ENCODE data around the gene PRR7.

PRR7 gene

GRCh38 chr5:177447611-177448243, 1.1 kb downstream of the PRR7 start:
- peak overlapping the region; percentile 49 for H3K4me3 ChIP-seq (ENCODE audit: low read depth, low read length)
- peak; percentile 84 for DNase-seq (ENCODE audit: low read depth, low spot score)
- in situ Hi-C loops (cut with HindIII; ENCODE audit: low sequenced_read_pairs), result no loop called here
- TF ChIP-seq CTCF (IDR thresholded peaks at IDR 0.05; ENCODE audit: low read depth, low read length), result peak; percentile 15

- in situ Hi-C loops (cut with HindIII; ENCODE audit: low sequenced_read_pairs), result no loop called here
- no peak for TF ChIP-seq CTCF (IDR thresholded peaks at IDR 0.05; ENCODE audit: low read depth, low read length)
- no peak overlapping the region for H3K4me3 ChIP-seq (ENCODE audit: low read depth, low read length)
- no peak for DNase-seq (ENCODE audit: low read depth, low spot score)
These were observed 1.8 kb downstream of the PRR7 start for GRCh38 chr5:177448244-177448950.

GRCh38 chr5:177449140-177450061, 2.8 kb downstream of the PRR7 start:
- DNase-seq (ENCODE audit: low read depth, low spot score), result no peak
- H3K4me3 ChIP-seq (ENCODE audit: low read depth, low read length), result no peak overlapping the region
- in situ Hi-C loops (cut with HindIII; ENCODE audit: low sequenced_read_pairs), result no loop called here
- TF ChIP-seq CTCF (IDR thresholded peaks at IDR 0.05; ENCODE audit: low read depth, low read length), result no peak

GRCh38 chr5:177450667-177451424, 4.2 kb downstream of the PRR7 start:
- no peak overlapping the region for H3K4me3 ChIP-seq (ENCODE audit: low read depth, low read length)
- DNase-seq (ENCODE audit: low read depth, low spot score), result no peak
- in situ Hi-C loops (cut with HindIII; ENCODE audit: low sequenced_read_pairs), result no loop called here
- TF ChIP-seq CTCF (IDR thresholded peaks at IDR 0.05; ENCODE audit: low read depth, low read length), result no peak

- no peak for DNase-seq (ENCODE audit: low read depth, low spot score)
- in situ Hi-C loops (cut with HindIII; ENCODE audit: low sequenced_read_pairs), result no loop called here
These were observed 6.3 kb downstream of the PRR7 start for GRCh38 chr5:177452688-177453638.

More at GRCh38 chr5:177452688-177453638, 6.3 kb downstream of the PRR7 start:
- no peak for TF ChIP-seq CTCF (IDR thresholded peaks at IDR 0.05; ENCODE audit: low read depth, low read length)
- no peak overlapping the region for H3K4me3 ChIP-seq (ENCODE audit: low read depth, low read length)

Measured in astrocyte of the spinal cord (primary cell).